ENCODE data around the gene WDR31.
A peak's percentile ranks its signal among the peaks of the same experiment; 100 is the strongest.

Gene WDR31

GRCh38 chr9:113322671-113323070 is 17.4 kb downstream of the WDR31 start:
- no peak for DNase-seq (ENCODE audit: extremely low read depth, low read depth)
- TF ChIP-seq CTCF (IDR thresholded peaks at IDR 0.05; ENCODE audit: low read depth, low read length), result no peak

GRCh38 chr9:113320051-113320450 is 20.0 kb downstream of the WDR31 start:
- no peak for DNase-seq (ENCODE audit: extremely low read depth, low read depth)
- no peak for TF ChIP-seq CTCF (IDR thresholded peaks at IDR 0.05; ENCODE audit: low read depth, low read length)

GRCh38 chr9:113319054-113319453 is 21.0 kb downstream of the WDR31 start:
- TF ChIP-seq CTCF (IDR thresholded peaks at IDR 0.05; ENCODE audit: low read depth, low read length), result no peak
- DNase-seq (ENCODE audit: extremely low read depth, low read depth), result no peak

- TF ChIP-seq CTCF (IDR thresholded peaks at IDR 0.05; ENCODE audit: low read depth, low read length), result peak; percentile 25
- DNase-seq (ENCODE audit: extremely low read depth, low read depth), result no peak
Measured at GRCh38 chr9:113317777-113318176, 22.3 kb downstream of the WDR31 start.

- no peak for TF ChIP-seq CTCF (IDR thresholded peaks at IDR 0.05; ENCODE audit: low read depth, low read length)
- DNase-seq (ENCODE audit: extremely low read depth, low read depth), result no peak
Measured at GRCh38 chr9:113316030-113316429, 24.0 kb downstream of the WDR31 start.

GRCh38 chr9:113315231-113315630 is 24.8 kb downstream of the WDR31 start:
- no peak for TF ChIP-seq CTCF (IDR thresholded peaks at IDR 0.05; ENCODE audit: low read depth, low read length)
- no peak for DNase-seq (ENCODE audit: extremely low read depth, low read depth)

- no peak for TF ChIP-seq CTCF (IDR thresholded peaks at IDR 0.05; ENCODE audit: low read depth, low read length)
- no peak for DNase-seq (ENCODE audit: extremely low read depth, low read depth)
Measured at GRCh38 chr9:113313261-113313660, 26.8 kb downstream of the WDR31 start.

Measured in AG09319 (cell line).